ENCODE results near the gene FUS. TPM values are rescaled to one million over a fixed set of nuclear protein-coding genes. Genes with fewer than 3 reads are reported as not detected.

Gene FUS
- total RNA-seq, 1 donor from 2014 or later = 67.2 TPM

- DNase-seq (ENCODE audit: low read depth) = no peak
- no peak for TF ChIP-seq CTCF (conservative IDR thresholded peaks at IDR 0.05; ENCODE audit: low read depth, low read length)
- no peak overlapping the region for H3K4me3 ChIP-seq (ENCODE audit: low read depth, low read length)
These were observed 41.6 kb downstream of the FUS start for GRCh38 chr16:31221357-31222160.

- TF ChIP-seq CTCF (conservative IDR thresholded peaks at IDR 0.05; ENCODE audit: low read depth, low read length) = no peak
- no peak overlapping the region for H3K4me3 ChIP-seq (ENCODE audit: low read depth, low read length)
- DNase-seq (ENCODE audit: low read depth) = no peak
These were observed 43.1 kb downstream of the FUS start for GRCh38 chr16:31223044-31223443.

GRCh38 chr16:31224092-31224955, 44.4 kb downstream of the FUS start:
- H3K4me3 ChIP-seq (ENCODE audit: low read depth, low read length) = no peak overlapping the region
- TF ChIP-seq CTCF (conservative IDR thresholded peaks at IDR 0.05; ENCODE audit: low read depth, low read length) = no peak
- no peak for DNase-seq (ENCODE audit: low read depth)

GRCh38 chr16:31225193-31225592, 45.3 kb downstream of the FUS start:
- no peak for TF ChIP-seq CTCF (conservative IDR thresholded peaks at IDR 0.05; ENCODE audit: low read depth, low read length)
- no peak for DNase-seq (ENCODE audit: low read depth)

GRCh38 chr16:31228206-31228605, 48.3 kb downstream of the FUS start:
- DNase-seq (ENCODE audit: low read depth) = no peak
- no peak for TF ChIP-seq CTCF (conservative IDR thresholded peaks at IDR 0.05; ENCODE audit: low read depth, low read length)
- H3K4me3 ChIP-seq (ENCODE audit: low read depth, low read length) = no peak overlapping the region

More at GRCh38 chr16:31225193-31225592, 45.3 kb downstream of the FUS start:
- no peak overlapping the region for H3K4me3 ChIP-seq (ENCODE audit: low read depth, low read length)

- no peak for DNase-seq (ENCODE audit: low read depth)
- no peak for TF ChIP-seq CTCF (conservative IDR thresholded peaks at IDR 0.05; ENCODE audit: low read depth, low read length)
- H3K4me3 ChIP-seq (ENCODE audit: low read depth, low read length) = no peak overlapping the region
These were observed 49.6 kb downstream of the FUS start for GRCh38 chr16:31229501-31229900.

All from epithelial cell of proximal tubule (primary cell).